ENCODE data around the gene OTUD5. TPM values are rescaled to one million over a fixed set of nuclear protein-coding genes. Genes with fewer than 3 reads are reported as not detected.

OTUD5 gene
- total and polyA plus RNA-seq, 2 of the 13 experiments (the other 11 are each of a cell fraction or from before 2014, with no cell fraction given): 18.4 to 42.2 TPM

DNA sequence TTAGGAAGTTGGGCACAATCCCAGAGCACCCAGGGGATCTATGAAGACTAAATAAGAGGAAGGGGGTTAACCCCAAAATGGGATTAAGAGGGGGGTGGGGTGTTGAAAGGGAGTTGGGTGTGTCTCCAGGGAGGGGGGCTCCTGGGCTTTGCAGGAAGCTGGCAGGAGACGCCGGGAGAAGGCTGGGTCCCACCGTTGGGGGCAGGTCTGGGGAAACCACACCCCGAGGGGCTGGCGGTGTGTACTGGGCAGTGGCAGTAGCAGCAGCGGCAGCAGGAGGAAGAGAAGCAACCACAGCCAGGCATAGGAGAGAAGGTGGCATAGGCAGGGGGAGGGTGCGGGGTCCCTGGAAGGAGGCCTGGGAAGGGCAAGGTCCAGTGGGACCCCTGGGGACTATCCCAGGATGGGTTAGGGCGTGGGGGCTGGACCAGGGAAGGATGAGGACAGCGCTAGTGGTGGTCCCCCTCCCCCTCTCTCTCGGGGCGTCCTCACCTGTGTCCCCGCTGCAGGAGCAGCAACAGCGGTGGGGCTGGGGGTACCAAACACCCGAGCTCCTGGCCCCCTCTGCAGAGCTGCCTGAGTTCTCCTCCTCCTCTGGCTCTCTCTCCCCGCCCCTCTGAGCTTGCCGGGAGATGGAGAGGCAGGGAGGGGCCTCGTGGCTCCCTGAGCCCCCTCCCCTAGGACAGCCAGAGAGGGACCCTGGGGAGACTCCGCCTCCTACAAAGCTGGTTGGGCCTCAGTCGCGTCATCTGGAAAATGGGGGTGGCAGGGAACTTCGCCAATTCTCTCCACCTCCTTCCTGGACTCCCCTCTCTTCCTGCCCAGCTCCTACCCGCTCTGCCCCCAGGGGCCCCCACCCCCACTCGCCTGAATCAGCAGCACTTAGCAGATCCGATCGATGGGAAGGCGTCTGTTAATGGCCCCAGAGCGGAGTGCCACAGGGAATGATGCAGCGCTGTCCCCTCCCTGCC is 14.1 kb upstream of the OTUD5 start, which contains the start of gene KCND1:
Gene KCND1, minus strand, starts transcription at position 596 of the 971 bp plus-strand sequence. CDS start 1,573 bp downstream, outside the sequence.
- Histone ChIP-seq H3K4me1 (ENCODE audit: insufficient read depth, low read length) (peaks cover 11% of the 10 kb centered on the region), H4K20me1 (ENCODE audit: insufficient read depth, low read length) (no peaks in the 10 kb centered on the region), H3K27ac (ENCODE audit: extremely low read length, insufficient read depth, low read length) (no peak within 1 kb of the TSS), H3K4me2 (ENCODE audit: low read depth, low read length) (peak within 1 kb of the TSS; percentile 47), H3K4me3 (replicated peaks in 1 of 3; ENCODE audit: insufficient read depth in 1 of 3, low read depth in 2 of 3, low read length in 3 of 3) (peak within 1 kb of the TSS in 1 of 3 experiments; percentile 40; a peak in 1 of 6 replicates), H3K9me3 (ENCODE audit: low read length) (no peaks in the 10 kb centered on the region), H3K36me3 (replicated peaks in 1 of 2; ENCODE audit: control insufficient read depth in 1 of 2, insufficient read depth in 2 of 2, low read length in 2 of 2) (peaks cover 0 to 1% of the 10 kb centered on the region in 2 experiments; a peak in 1 of 5 replicates), H2AFZ (ENCODE audit: low read length) (no peak within 1 kb of the TSS), H3K79me2 (ENCODE audit: insufficient read depth, low read length) (no peaks in the 10 kb centered on the region), H3K27me3 (ENCODE audit: control insufficient read depth in 1 of 2, insufficient read depth in 2 of 2, low read length in 2 of 2) (no peaks in the 10 kb centered on the region), H3K9ac (ENCODE audit: insufficient read depth, low read depth, low read length) (no peak within 1 kb of the TSS)
- FAIRE-seq (no peak), ATAC-seq (peak; percentile 47), DNase-seq (ENCODE audit: low spot score) (no peak)
- BruUV-seq (replicated peaks): no TSS peak
- intact Hi-C loops (cut with micrococcal nuclease; ENCODE audit: unreplicated experiment) (no loop called here), in situ Hi-C loops (cut with HindIII; ENCODE audit: extremely low pct_ligation_motif_present, low pct_unique_long_range_greater_than_20kb) (no loop called here)
- WGBS (ENCODE audit: low lambda C conversion rate): 0% methylated on average over 3 of the region's 28 CpGs
- ChIA-PET POLR2A (no interaction called here), CTCF (ENCODE audit: low intra/inter-chr PET ratio, low total read pairs) (no interaction called here)
- TF ChIP-seq, protein P1, sequence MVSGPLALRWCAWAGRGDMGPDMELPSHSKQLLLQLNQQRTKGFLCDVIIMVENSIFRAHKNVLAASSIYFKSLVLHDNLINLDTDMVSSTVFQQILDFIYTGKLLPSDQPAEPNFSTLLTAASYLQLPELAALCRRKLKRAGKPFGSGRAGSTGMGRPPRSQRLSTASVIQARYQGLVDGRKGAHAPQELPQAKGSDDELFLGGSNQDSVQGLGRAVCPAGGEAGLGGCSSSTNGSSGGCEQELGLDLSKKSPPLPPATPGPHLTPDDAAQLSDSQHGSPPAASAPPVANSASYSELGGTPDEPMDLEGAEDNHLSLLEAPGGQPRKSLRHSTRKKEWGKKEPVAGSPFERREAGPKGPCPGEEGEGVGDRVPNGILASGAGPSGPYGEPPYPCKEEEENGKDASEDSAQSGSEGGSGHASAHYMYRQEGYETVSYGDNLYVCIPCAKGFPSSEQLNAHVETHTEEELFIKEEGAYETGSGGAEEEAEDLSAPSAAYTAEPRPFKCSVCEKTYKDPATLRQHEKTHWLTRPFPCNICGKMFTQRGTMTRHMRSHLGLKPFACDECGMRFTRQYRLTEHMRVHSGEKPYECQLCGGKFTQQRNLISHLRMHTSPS (CRISPR knock-in tag; IDR thresholded peaks at IDR 0.05; ENCODE audit: low read depth): no peak
- peak; percentile 71 for TF ChIP-seq ZNF629 (CRISPR knock-in tag; conservative IDR thresholded peaks at IDR 0.05)
- TF ChIP-seq AGO2 (optimal IDR thresholded peaks at IDR 0.05; ENCODE audit: low read depth, low read length): peak; percentile 33

DNA sequence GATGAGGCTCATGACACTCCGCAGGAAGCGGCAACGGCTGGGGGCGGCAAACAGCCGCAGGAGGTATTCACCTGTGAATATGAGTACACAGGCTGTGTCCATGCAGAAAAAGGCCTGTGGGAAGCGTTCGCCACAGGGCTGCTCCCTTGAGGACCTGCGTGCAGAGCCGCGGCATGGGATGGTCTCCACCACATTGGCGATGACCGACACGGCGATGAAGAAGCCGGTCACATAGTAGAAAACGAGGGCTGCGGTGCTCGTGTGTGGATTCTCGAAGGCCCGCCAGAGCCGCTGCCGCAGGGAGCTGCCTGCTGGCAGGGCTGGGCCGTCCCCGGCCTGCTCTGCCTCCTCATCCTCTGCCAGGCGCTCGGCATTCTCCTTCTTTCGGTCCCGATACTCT is 12.1 kb upstream of the OTUD5 start:
- Histone ChIP-seq H3K9ac (ENCODE audit: insufficient read depth, low read depth, low read length) (no peak overlapping the region), H3K4me1 (ENCODE audit: insufficient read depth, low read length) (peaks cover 11% of the 10 kb centered on the region), H3K79me2 (ENCODE audit: insufficient read depth, low read length) (no peaks in the 10 kb centered on the region), H3K36me3 (replicated peaks in 1 of 2; ENCODE audit: control insufficient read depth in 1 of 2, insufficient read depth in 2 of 2, low read length in 2 of 2) (no peaks in the 10 kb centered on the region), H3K27ac (ENCODE audit: extremely low read length, insufficient read depth, low read length) (no peak overlapping the region), H3K27me3 (ENCODE audit: control insufficient read depth in 1 of 2, insufficient read depth in 2 of 2, low read length in 2 of 2) (no peaks in the 10 kb centered on the region), H3K4me2 (ENCODE audit: low read depth, low read length) (no peak overlapping the region), H2AFZ (ENCODE audit: low read length) (no peak overlapping the region), H4K20me1 (ENCODE audit: insufficient read depth, low read length) (no peaks in the 10 kb centered on the region), H3K9me3 (ENCODE audit: low read length) (no peaks in the 10 kb centered on the region), H3K4me3 (replicated peaks in 1 of 3; ENCODE audit: insufficient read depth in 1 of 3, low read depth in 2 of 3, low read length in 3 of 3) (no peak overlapping the region)
- in situ Hi-C loops (cut with HindIII; ENCODE audit: extremely low pct_ligation_motif_present, low pct_unique_long_range_greater_than_20kb): no loop called here
- ChIA-PET CTCF (ENCODE audit: low intra/inter-chr PET ratio, low total read pairs) (no interaction called here), POLR2A (no interaction called here)
- 81% methylated on average over 6 of the region's 28 CpGs for WGBS (ENCODE audit: low lambda C conversion rate)
- no peak for FAIRE-seq
- intact Hi-C loops (cut with micrococcal nuclease; ENCODE audit: unreplicated experiment): no loop called here
- no peak for ATAC-seq
- no TSS peak for BruUV-seq (replicated peaks)
- DNase-seq (ENCODE audit: low spot score): no peak
- TF ChIP-seq, protein P2, sequence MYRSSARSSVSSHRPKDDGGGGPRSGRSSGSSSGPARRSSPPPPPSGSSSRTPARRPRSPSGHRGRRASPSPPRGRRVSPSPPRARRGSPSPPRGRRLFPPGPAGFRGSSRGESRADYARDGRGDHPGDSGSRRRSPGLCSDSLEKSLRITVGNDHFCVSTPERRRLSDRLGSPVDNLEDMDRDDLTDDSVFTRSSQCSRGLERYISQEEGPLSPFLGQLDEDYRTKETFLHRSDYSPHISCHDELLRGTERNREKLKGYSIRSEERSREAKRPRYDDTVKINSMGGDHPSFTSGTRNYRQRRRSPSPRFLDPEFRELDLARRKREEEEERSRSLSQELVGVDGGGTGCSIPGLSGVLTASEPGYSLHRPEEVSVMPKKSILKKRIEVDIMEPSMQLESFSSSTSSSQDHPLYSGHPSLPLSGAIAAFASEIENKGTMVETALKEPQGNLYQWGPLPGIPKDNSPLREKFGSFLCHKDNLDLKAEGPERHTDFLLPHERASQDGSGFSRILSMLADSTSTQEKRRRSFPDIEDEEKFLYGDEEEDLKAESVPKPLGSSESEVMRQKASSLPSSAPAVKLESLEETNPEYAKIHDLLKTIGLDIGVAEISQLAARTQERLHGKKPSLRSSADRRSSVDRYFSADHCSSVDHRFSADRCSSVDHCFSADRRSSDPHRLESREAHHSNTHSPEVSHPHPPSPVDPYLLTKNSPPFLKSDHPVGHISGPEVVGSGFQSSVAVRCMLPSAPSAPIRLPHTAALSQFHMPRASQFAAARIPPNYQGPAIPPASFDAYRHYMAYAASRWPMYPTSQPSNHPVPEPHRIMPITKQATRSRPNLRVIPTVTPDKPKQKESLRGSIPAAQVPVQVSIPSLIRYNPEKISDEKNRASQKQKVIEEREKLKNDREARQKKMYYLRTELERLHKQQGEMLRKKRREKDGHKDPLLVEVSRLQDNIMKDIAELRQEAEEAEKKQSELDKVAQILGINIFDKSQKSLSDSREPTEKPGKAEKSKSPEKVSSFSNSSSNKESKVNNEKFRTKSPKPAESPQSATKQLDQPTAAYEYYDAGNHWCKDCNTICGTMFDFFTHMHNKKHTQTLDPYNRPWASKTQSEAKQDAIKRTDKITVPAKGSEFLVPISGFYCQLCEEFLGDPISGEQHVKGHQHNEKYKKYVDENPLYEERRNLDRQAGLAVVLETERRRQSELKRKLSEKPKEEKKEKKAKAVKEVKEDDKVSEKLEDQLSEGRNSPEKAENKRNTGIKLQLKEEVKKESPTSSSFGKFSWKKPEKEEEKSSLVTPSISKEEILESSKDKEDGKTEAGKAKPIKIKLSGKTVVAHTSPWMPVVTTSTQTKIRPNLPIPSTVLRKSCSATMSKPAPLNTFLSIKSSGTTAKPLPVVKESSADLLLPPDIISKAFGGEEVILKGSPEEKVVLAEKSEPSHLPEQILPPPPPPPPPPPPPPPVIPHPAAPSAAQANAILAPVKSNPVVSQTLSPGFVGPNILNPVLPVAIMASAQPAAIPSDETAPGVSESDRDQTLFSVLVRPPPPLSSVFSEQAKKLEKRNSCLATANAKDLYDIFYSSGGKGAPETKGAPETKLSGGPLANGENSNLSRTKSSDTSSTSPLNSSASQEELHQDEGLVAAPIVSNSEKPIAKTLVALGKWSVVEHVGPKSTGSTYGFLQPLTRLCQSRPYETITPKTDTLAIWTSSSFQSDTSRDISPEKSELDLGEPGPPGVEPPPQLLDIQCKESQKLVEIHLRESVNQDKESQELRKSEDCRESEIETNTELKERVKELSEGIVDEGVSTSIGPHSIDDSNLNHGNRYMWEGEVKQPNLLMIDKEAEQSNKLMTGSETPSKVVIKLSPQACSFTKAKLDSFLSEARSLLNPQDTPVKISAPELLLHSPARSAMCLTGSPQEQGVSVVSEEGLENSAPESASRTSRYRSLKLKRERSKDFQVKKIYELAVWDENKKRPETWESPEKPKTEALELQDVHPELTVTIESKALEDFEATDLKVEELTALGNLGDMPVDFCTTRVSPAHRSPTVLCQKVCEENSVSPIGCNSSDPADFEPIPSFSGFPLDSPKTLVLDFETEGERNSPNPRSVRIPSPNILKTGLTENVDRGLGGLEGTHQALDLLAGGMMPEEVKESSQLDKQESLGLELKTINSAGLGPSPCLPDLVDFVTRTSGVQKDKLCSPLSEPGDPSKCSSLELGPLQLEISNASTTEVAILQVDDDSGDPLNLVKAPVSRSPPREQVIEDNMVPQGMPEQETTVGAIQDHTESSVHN (CRISPR knock-in tag; IDR thresholded peaks at IDR 0.05): no peak
- TF ChIP-seq CBFB (CRISPR knock-in tag; IDR thresholded peaks at IDR 0.05): no peak
